Endometrium (tissue), 2 donors: ENCODE results near the gene HPCAL4.
A peak's percentile ranks its signal among the peaks of the same experiment; 100 is the strongest.

Experiments
- FAIRE-seq: peaks from 2 replicates; lab custom pipeline; 2012; peaks lifted over from hg19 to GRCh38; lab: Jason Lieb, UNC
- donor health status: control.
- donor health status: control.

HPCAL4 gene

GRCh38 chr1:39675220-39675619 is 16.0 kb downstream of the HPCAL4 start:
- FAIRE-seq: no peak

- FAIRE-seq: no peak
Observed at GRCh38 chr1:39673215-39673614, 18.0 kb downstream of the HPCAL4 start.

GRCh38 chr1:39672551-39672947 is 18.7 kb downstream of the HPCAL4 start:
- no peak for FAIRE-seq

GRCh38 chr1:39671793-39672550 is 19.3 kb downstream of the HPCAL4 start, which contains the start of gene NT5C1A:
NT5C1A (minus strand) TSS chr1:39672107; CDS start chr1:39672038, 69 bp downstream.
- FAIRE-seq: no peak

- FAIRE-seq: no peak
Observed at GRCh38 chr1:39671433-39671792, 19.8 kb downstream of the HPCAL4 start.

- no peak for FAIRE-seq
Observed at GRCh38 chr1:39670689-39671088, 20.5 kb downstream of the HPCAL4 start.

GRCh38 chr1:39668894-39669293 is 22.3 kb downstream of the HPCAL4 start:
- no peak for FAIRE-seq

GRCh38 chr1:39668111-39668510 is 23.1 kb downstream of the HPCAL4 start:
- no peak for FAIRE-seq

GRCh38 chr1:39666772-39667171 is 24.5 kb downstream of the HPCAL4 start:
- no peak for FAIRE-seq

- FAIRE-seq: no peak
Observed at GRCh38 chr1:39663559-39663958, 27.7 kb downstream of the HPCAL4 start.

- no peak for FAIRE-seq
Observed at GRCh38 chr1:39662861-39663260, 28.4 kb downstream of the HPCAL4 start.

GRCh38 chr1:39659538-39659937 is 31.7 kb downstream of the HPCAL4 start:
- no peak for FAIRE-seq

- FAIRE-seq: no peak
Observed at GRCh38 chr1:39659110-39659509, 32.1 kb downstream of the HPCAL4 start.

- FAIRE-seq: no peak
Observed at GRCh38 chr1:39657923-39658485, 33.2 kb downstream of the HPCAL4 start.

GRCh38 chr1:39657402-39657801 is 33.8 kb downstream of the HPCAL4 start:
- FAIRE-seq: no peak

- no peak for FAIRE-seq
Observed at GRCh38 chr1:39656391-39656790, 34.8 kb downstream of the HPCAL4 start.

GRCh38 chr1:39655578-39656268 is 35.5 kb downstream of the HPCAL4 start:
- FAIRE-seq: no peak

GRCh38 chr1:39654291-39654690 is 36.9 kb downstream of the HPCAL4 start:
- no peak for FAIRE-seq

- no peak for FAIRE-seq
Observed at GRCh38 chr1:39653546-39654031, 37.6 kb downstream of the HPCAL4 start.

GRCh38 chr1:39652554-39652953 is 38.7 kb downstream of the HPCAL4 start:
- no peak for FAIRE-seq

GRCh38 chr1:39652105-39652504 is 39.1 kb downstream of the HPCAL4 start:
- no peak for FAIRE-seq

- no peak for FAIRE-seq
Observed at GRCh38 chr1:39650431-39650830, 40.8 kb downstream of the HPCAL4 start.

- FAIRE-seq: peak; percentile 92
Observed at GRCh38 chr1:39649636-39650185, 41.5 kb downstream of the HPCAL4 start.
